HG03175 (cell line): ENCODE data around the gene CDH23.

Source experiments
- ATAC-seq: cut with Tn5 transposase; IDR thresholded peaks from one replicate; pipeline ENCODE4 v1.9.1; 2021; ENCODE audit warnings: mild to moderate bottlenecking, moderate library complexity; ENCODE audit not compliant: unreplicated experiment

Gene CDH23

GRCh38 chr10:71577345-71577744 lies 180.6 kb downstream of the CDH23 start:
- ATAC-seq, result no peak

GRCh38 chr10:71578069-71578468 lies 181.3 kb downstream of the CDH23 start:
- ATAC-seq, result no peak

- no peak for ATAC-seq
These were observed 182.9 kb downstream of the CDH23 start for GRCh38 chr10:71579668-71580067.

- no peak for ATAC-seq
These were observed 183.7 kb downstream of the CDH23 start for GRCh38 chr10:71580415-71580814.

- ATAC-seq, result no peak
These were observed 184.2 kb downstream of the CDH23 start for GRCh38 chr10:71580926-71581325.

GRCh38 chr10:71581376-71581775 lies 184.7 kb downstream of the CDH23 start:
- ATAC-seq, result no peak

GRCh38 chr10:71582019-71582418 lies 185.3 kb downstream of the CDH23 start:
- no peak for ATAC-seq

- no peak for ATAC-seq
These were observed 186.1 kb downstream of the CDH23 start for GRCh38 chr10:71582506-71583475.

GRCh38 chr10:71584461-71584860 lies 187.7 kb downstream of the CDH23 start:
- ATAC-seq, result no peak

- no peak for ATAC-seq
These were observed 188.3 kb downstream of the CDH23 start for GRCh38 chr10:71584902-71585563.

- no peak for ATAC-seq
These were observed 189.0 kb downstream of the CDH23 start for GRCh38 chr10:71585564-71586290.

GRCh38 chr10:71587941-71588573 lies 191.3 kb downstream of the CDH23 start:
- ATAC-seq, result no peak

- no peak for ATAC-seq
These were observed 192.0 kb downstream of the CDH23 start for GRCh38 chr10:71588685-71589084.

- no peak for ATAC-seq
These were observed 193.2 kb downstream of the CDH23 start for GRCh38 chr10:71589617-71590551.

GRCh38 chr10:71590781-71591350 lies 194.1 kb downstream of the CDH23 start:
- no peak for ATAC-seq

GRCh38 chr10:71594934-71595571 lies 198.3 kb downstream of the CDH23 start:
- no peak for ATAC-seq

GRCh38 chr10:71595649-71596048 lies 198.9 kb downstream of the CDH23 start:
- no peak for ATAC-seq

- ATAC-seq, result no peak
These were observed 199.4 kb downstream of the CDH23 start for GRCh38 chr10:71596127-71596526.

GRCh38 chr10:71596759-71597158 lies 200.0 kb downstream of the CDH23 start:
- ATAC-seq, result no peak
